Measurements from ENCODE around the gene TRIM45.

TRIM45 gene

GRCh38 chr1:117116090-117116783 is 5.3 kb downstream of the TRIM45 start:
- in situ Hi-C loops (cut with HindIII; ENCODE audit: low pct_ligation_motif_present, low sequenced_read_pairs): loop anchor here (25.0 kb wide), 1 partner anchor 171 kb away; no protein-coding TSS in a partner anchor
- TF ChIP-seq, protein P1, sequence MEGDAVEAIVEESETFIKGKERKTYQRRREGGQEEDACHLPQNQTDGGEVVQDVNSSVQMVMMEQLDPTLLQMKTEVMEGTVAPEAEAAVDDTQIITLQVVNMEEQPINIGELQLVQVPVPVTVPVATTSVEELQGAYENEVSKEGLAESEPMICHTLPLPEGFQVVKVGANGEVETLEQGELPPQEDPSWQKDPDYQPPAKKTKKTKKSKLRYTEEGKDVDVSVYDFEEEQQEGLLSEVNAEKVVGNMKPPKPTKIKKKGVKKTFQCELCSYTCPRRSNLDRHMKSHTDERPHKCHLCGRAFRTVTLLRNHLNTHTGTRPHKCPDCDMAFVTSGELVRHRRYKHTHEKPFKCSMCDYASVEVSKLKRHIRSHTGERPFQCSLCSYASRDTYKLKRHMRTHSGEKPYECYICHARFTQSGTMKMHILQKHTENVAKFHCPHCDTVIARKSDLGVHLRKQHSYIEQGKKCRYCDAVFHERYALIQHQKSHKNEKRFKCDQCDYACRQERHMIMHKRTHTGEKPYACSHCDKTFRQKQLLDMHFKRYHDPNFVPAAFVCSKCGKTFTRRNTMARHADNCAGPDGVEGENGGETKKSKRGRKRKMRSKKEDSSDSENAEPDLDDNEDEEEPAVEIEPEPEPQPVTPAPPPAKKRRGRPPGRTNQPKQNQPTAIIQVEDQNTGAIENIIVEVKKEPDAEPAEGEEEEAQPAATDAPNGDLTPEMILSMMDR (IDR thresholded peaks at IDR 0.05; ENCODE audit: low read depth, low read length, missing control alignments): no peak
- Histone ChIP-seq H3K4me3 (ENCODE audit: low read depth, low read length) (no peak overlapping the region), H3K27ac (no peak overlapping the region), H3K27me3 (replicated peaks) (no peaks in the 10 kb centered on the region), H3K36me3 (replicated peaks) (peaks cover 5% of the 10 kb centered on the region)
- no peak for DNase-seq

DNA sequence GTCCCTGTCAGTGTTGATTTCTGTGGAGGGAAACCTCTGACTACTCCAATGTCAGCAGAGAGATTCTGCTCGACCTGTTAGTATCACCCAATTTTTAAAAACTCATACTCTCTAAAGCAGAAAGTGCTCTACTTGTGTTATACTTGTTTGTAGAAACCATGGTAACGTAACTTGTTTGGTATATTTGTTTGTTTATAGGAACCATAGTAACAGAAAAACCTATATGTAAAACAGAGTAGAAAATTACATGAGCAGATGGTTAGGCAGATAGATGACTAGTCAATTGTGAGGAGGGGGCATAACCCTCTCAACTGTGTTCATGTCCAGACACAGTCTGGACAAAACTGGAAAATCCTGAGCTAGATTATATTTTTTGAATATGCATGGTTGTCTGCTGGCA is 6.7 kb downstream of the TRIM45 start:
- TF ChIP-seq, protein P1 (IDR thresholded peaks at IDR 0.05; ENCODE audit: low read depth, low read length, missing control alignments): no peak
- no peak overlapping the region for H3K27ac ChIP-seq
- in situ Hi-C loops (cut with HindIII; ENCODE audit: low pct_ligation_motif_present, low sequenced_read_pairs): loop anchor here (25.0 kb wide), 1 partner anchor 172 kb away; no protein-coding TSS in a partner anchor

DNA sequence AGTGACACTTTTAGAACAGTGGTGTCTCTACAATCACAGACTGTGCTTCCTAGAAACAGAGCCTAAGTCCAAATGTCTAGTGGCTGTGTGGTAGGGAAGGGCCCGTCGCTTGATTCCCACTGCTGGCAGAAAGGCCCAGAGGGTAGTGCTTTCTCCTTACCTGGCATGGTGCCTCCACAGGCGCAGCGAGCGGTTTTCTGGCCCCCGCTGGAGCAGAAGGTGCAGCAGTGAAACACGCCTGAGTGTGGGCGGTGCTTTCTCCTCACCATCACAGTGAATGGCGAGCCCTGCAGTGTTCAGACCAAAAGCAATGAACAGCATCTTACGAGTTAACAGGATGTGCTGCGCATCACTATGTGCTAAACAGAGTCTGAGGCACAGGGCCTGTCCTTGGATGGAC is 8.3 kb downstream of the TRIM45 start:
- H3K36me3 ChIP-seq (replicated peaks): peaks cover 5% of the 10 kb centered on the region
- no peak overlapping the region for H3K4me3 ChIP-seq (ENCODE audit: low read depth, low read length)
- TF ChIP-seq, protein P1 (IDR thresholded peaks at IDR 0.05; ENCODE audit: low read depth, low read length, missing control alignments): no peak
- DNase-seq: no peak
- H3K27me3 ChIP-seq (replicated peaks): no peaks in the 10 kb centered on the region
- in situ Hi-C loops (cut with HindIII; ENCODE audit: low pct_ligation_motif_present, low sequenced_read_pairs): loop anchor here (25.0 kb wide), 1 partner anchor 174 kb away; no protein-coding TSS in a partner anchor
- H3K27ac ChIP-seq: no peak overlapping the region

More for the DNA sequence above, 6.7 kb downstream of the TRIM45 start:
- DNase-seq: no peak
- peaks cover 5% of the 10 kb centered on the region for H3K36me3 ChIP-seq (replicated peaks)
- H3K27me3 ChIP-seq (replicated peaks): no peaks in the 10 kb centered on the region
- no peak overlapping the region for H3K4me3 ChIP-seq (ENCODE audit: low read depth, low read length)

DNA sequence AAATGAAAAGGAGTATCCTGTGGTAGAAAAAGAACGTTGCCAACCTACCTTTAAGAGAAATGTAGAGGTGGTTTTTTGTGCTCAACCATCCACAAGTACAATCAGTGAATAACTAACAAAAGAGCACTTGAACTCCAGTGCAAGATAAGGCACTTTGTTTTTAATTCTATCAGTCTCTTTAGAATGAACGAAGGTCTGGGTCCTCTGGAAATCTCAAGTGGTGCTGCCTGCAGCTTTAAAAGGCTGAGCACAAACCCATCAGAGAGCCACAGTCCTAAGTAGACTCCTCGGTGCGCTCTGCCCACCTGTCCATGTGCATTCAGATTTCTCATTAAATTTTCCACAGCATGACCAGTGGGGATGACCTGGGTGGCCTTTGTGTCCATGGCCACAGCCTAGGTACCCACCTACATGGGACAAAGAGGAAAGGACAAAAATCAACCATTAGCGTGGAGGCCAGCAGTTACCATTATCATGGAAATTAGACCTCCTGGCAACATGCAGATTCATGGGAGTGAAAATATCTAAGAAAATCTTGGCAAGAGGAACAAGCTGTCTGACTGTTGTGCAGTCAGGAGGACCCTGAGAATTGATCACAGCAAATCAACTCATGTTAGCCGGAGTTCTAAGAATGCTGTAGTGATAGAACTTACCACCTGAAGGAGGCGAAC is 9.4 kb downstream of the TRIM45 start:
- peaks cover 5% of the 10 kb centered on the region for H3K36me3 ChIP-seq (replicated peaks)
- H3K27me3 ChIP-seq (replicated peaks): no peaks in the 10 kb centered on the region
- H3K27ac ChIP-seq: no peak overlapping the region
- TF ChIP-seq, protein P1 (IDR thresholded peaks at IDR 0.05; ENCODE audit: low read depth, low read length, missing control alignments): no peak
- H3K4me3 ChIP-seq (ENCODE audit: low read depth, low read length): no peak overlapping the region
- in situ Hi-C loops (cut with HindIII; ENCODE audit: low pct_ligation_motif_present, low sequenced_read_pairs): loop anchor here (25.0 kb wide), 1 partner anchor 175 kb away; no protein-coding TSS in a partner anchor
- DNase-seq: no peak

DNA sequence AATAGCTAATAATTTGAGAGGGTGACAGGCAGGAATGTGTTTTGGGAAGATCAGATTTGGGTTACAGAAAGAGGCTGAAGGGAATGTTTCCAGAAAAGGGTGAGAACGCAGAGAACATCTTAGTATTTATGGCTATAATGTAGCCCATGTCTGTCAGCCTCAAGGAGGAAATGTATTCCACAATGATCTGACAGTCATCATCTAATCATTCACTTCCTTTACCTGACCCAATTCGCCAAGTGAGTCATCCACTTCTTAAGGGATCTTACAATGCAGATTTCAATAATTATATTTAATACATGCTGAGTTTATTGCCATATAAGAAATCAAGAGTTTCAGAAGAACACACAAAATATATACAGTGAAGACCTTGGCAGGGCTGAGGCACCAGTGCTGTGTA is 10.8 kb downstream of the TRIM45 start:
- H3K27ac ChIP-seq: no peak overlapping the region
- in situ Hi-C loops (cut with HindIII; ENCODE audit: low pct_ligation_motif_present, low sequenced_read_pairs): loop anchor here (25.0 kb wide), 1 partner anchor 177 kb away; no protein-coding TSS in a partner anchor
- no peaks in the 10 kb centered on the region for H3K27me3 ChIP-seq (replicated peaks)
- H3K4me3 ChIP-seq (ENCODE audit: low read depth, low read length): no peak overlapping the region
- no peak for DNase-seq
- peaks cover 5% of the 10 kb centered on the region for H3K36me3 ChIP-seq (replicated peaks)
- TF ChIP-seq, protein P1 (IDR thresholded peaks at IDR 0.05; ENCODE audit: low read depth, low read length, missing control alignments): no peak
